HG03103 (cell line): ENCODE results near the gene PGD.
"Not testable (repeated sequence)": the region's sequence is repeated elsewhere in the genome, so short reads cannot be mapped to it uniquely, and the experiment has no call there.

Experiments used
- ATAC-seq: cut with Tn5 transposase; IDR thresholded peaks from one replicate; pipeline ENCODE4 v1.9.1; 2021; ENCODE audit warnings: low read depth; ENCODE audit not compliant: unreplicated experiment

The PGD gene

GRCh38 chr1:10398734-10399443, at the start of gene PGD:
TSS of gene PGD (plus strand) at chr1:10399064. CDS start at chr1:10399118, 54 bp downstream.
- ATAC-seq = peak; percentile 90

- ATAC-seq = no peak
These were observed 45.6 kb upstream of the PGD start for GRCh38 chr1:10353282-10353681.

- ATAC-seq = no peak
These were observed 45.2 kb upstream of the PGD start for GRCh38 chr1:10353693-10354092.

- ATAC-seq = no peak
These were observed 38.8 kb upstream of the PGD start for GRCh38 chr1:10360045-10360444.

- no peak for ATAC-seq
These were observed 37.3 kb upstream of the PGD start for GRCh38 chr1:10361515-10361914.

GRCh38 chr1:10368194-10368593, 30.7 kb upstream of the PGD start:
- no peak for ATAC-seq

GRCh38 chr1:10374442-10374860, 24.4 kb upstream of the PGD start:
- no peak for ATAC-seq

- ATAC-seq = not testable (repeated sequence)
These were observed 21.4 kb upstream of the PGD start for GRCh38 chr1:10377365-10378029.

- no peak for ATAC-seq
These were observed 20.6 kb upstream of the PGD start for GRCh38 chr1:10378081-10378841.

GRCh38 chr1:10379101-10379620, 19.7 kb upstream of the PGD start:
- ATAC-seq = no peak

GRCh38 chr1:10379676-10380075, 19.2 kb upstream of the PGD start:
- ATAC-seq = no peak

- ATAC-seq = no peak
These were observed 18.1 kb upstream of the PGD start for GRCh38 chr1:10380594-10381275.

- no peak for ATAC-seq
These were observed 15.2 kb upstream of the PGD start for GRCh38 chr1:10383630-10384029.

GRCh38 chr1:10384219-10384618, 14.6 kb upstream of the PGD start:
- no peak for ATAC-seq

- ATAC-seq = no peak
These were observed 11.8 kb upstream of the PGD start for GRCh38 chr1:10386761-10387676.

- ATAC-seq = no peak
These were observed 11.0 kb upstream of the PGD start for GRCh38 chr1:10387677-10388386.

- no peak for ATAC-seq
These were observed 10.5 kb upstream of the PGD start for GRCh38 chr1:10388387-10388715.

GRCh38 chr1:10389271-10389973, 9.4 kb upstream of the PGD start:
- no peak for ATAC-seq

GRCh38 chr1:10396870-10397269, 2.0 kb upstream of the PGD start:
- ATAC-seq = no peak
